ENCODE data around the gene PXDN. TPM values are rescaled to one million over a fixed set of nuclear protein-coding genes. Genes with fewer than 3 reads are reported as not detected.

Gene PXDN
- total and polyA plus RNA-seq, 2 donors (not counting 3 experiments of a cell fraction or from before 2014, with no cell fraction given), result 231 to 308 TPM

GRCh38 chr2:1675633-1676032, 68.7 kb downstream of the PXDN start:
- no TSS peak for BruUV-seq (replicated peaks)
- H2AFZ ChIP-seq (ENCODE audit: low read depth, low read length), result no peak overlapping the region
- H3K79me2 ChIP-seq (ENCODE audit: control insufficient read depth, insufficient read depth, low read length), result no peaks in the 10 kb centered on the region
- intact Hi-C loops (cut with micrococcal nuclease) (no loop called here), dilution Hi-C loops (cut with MboI; ENCODE audit: extremely low pct_ligation_motif_present, low sequenced_read_pairs) (no loop called here)
- H3K9me1 ChIP-seq (replicated peaks; ENCODE audit: control insufficient read depth, extremely low read depth, insufficient read depth, low read length), result no peaks in the 10 kb centered on the region
- H3K27me3 ChIP-seq (ENCODE audit: control insufficient read depth in 2 of 2, insufficient read depth in 2 of 2, low read length in 2 of 2), result no peaks in the 10 kb centered on the region
- H3K27ac ChIP-seq (ENCODE audit: insufficient read depth, low read depth, low read length), result no peak overlapping the region
- H4K20me1 ChIP-seq (replicated peaks; ENCODE audit: control insufficient read depth, extremely low read depth, insufficient read depth, low read length), result no peaks in the 10 kb centered on the region
- TF ChIP-seq GATA2 (IDR thresholded peaks at IDR 0.05; ENCODE audit: insufficient read depth, insufficient read length, low read depth, low read length), result no peak
- TF ChIP-seq, protein P1, sequence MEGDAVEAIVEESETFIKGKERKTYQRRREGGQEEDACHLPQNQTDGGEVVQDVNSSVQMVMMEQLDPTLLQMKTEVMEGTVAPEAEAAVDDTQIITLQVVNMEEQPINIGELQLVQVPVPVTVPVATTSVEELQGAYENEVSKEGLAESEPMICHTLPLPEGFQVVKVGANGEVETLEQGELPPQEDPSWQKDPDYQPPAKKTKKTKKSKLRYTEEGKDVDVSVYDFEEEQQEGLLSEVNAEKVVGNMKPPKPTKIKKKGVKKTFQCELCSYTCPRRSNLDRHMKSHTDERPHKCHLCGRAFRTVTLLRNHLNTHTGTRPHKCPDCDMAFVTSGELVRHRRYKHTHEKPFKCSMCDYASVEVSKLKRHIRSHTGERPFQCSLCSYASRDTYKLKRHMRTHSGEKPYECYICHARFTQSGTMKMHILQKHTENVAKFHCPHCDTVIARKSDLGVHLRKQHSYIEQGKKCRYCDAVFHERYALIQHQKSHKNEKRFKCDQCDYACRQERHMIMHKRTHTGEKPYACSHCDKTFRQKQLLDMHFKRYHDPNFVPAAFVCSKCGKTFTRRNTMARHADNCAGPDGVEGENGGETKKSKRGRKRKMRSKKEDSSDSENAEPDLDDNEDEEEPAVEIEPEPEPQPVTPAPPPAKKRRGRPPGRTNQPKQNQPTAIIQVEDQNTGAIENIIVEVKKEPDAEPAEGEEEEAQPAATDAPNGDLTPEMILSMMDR (IDR thresholded peaks at IDR 0.05; ENCODE audit: extremely low read depth in 1 of 2, insufficient read depth in 1 of 2, low read depth in 1 of 2, low read length in 2 of 2), result no peak
- TF ChIP-seq EZH2 (IDR thresholded peaks at IDR 0.05; ENCODE audit: borderline replicate concordance, low read depth, low read length, severe bottlenecking), result no peak
- peak; percentile 68 for TF ChIP-seq FOS (IDR thresholded peaks at IDR 0.05; ENCODE audit: borderline replicate concordance, insufficient read depth, low read length)
- no peak for TF ChIP-seq MAX (IDR thresholded peaks at IDR 0.05; ENCODE audit: insufficient read depth, insufficient read length)
- no peak for TF ChIP-seq JUN (IDR thresholded peaks at IDR 0.05; ENCODE audit: borderline replicate concordance, insufficient read depth, insufficient read length, low read depth)
- TF ChIP-seq POLR2AphosphoS5 (IDR thresholded peaks at IDR 0.05; ENCODE audit: insufficient read depth, low read depth, low read length), result peak; percentile 12
- no peak for TF ChIP-seq MYC (IDR thresholded peaks at IDR 0.05; ENCODE audit: low read depth, low read length)
- no peak overlapping the region for H3K9ac ChIP-seq (replicated peaks; ENCODE audit: extremely low read depth, insufficient read depth, low read length)
- ChIA-PET CTCF (interaction anchor here (0.7 to 1.9 kb wide), 8 partner anchors 9 to 125 kb away, joined by 3 to 11 read pairs (median 3); no protein-coding TSS in a partner anchor), POLR2A (no interaction called here)
- peaks cover 10 to 47% of the 10 kb centered on the region in 2 experiments for H3K36me3 ChIP-seq (ENCODE audit: control insufficient read depth in 2 of 2, extremely low read depth in 1 of 2, insufficient read depth in 2 of 2, low read length in 2 of 2)
- FAIRE-seq (no peak), DNase-seq (ENCODE audit: low read depth, low spot score) (peak; percentile 22)
- no peaks in the 10 kb centered on the region for H3K9me3 ChIP-seq (replicated peaks; ENCODE audit: control insufficient read depth, insufficient read depth, low read length)
- no peaks in the 10 kb centered on the region for H3K4me1 ChIP-seq (ENCODE audit: control insufficient read depth, extremely low read depth, insufficient read depth, low read length)
- H3K4me3 ChIP-seq (replicated peaks in 1 of 3; ENCODE audit: insufficient read depth in 1 of 3, low read depth in 1 of 3, low read length in 3 of 3), result no peak overlapping the region
- no peak overlapping the region for H3K4me2 ChIP-seq (ENCODE audit: insufficient read depth, low read length)
